Measurements from ENCODE around the gene GNG4.
"Not testable (repeated sequence)": the region's sequence is repeated elsewhere in the genome, so short reads cannot be mapped to it uniquely, and the experiment has no call there.

GNG4 gene

DNA sequence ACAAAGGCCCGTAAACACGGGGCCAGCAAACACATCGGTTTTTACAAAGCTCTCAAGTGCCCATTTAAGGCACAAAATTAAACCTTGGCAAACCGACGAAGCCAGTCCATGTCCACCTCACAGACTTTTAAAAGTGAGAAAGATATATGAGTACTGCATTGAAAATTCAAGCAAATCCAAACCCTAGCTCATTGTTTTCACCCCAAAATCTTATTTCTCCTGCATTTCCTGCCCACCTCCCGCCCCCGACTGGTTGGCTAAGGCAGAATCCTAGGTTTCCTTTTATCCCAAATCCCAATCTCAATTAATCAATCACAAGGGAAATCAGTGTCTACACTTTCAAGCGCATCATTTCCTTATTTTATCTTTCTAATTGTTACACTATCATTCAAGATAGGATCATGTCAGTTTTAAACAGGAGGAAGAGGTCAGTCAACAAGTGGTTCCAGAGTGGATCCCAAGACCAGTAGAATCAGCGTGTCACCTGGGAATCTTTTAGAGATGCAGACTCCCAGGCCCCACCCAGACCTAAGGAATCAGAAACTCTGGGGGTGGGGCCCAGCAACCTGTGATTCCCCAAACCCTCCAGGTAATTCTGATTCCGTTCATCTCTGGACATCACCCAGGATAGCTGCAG is 1.7 kb upstream of the GNG4 start:
- H3K4me3 ChIP-seq (ENCODE audit: low read length): no peak overlapping the region
- DNase-seq (ENCODE audit: low read depth, low spot score): no peak

DNA sequence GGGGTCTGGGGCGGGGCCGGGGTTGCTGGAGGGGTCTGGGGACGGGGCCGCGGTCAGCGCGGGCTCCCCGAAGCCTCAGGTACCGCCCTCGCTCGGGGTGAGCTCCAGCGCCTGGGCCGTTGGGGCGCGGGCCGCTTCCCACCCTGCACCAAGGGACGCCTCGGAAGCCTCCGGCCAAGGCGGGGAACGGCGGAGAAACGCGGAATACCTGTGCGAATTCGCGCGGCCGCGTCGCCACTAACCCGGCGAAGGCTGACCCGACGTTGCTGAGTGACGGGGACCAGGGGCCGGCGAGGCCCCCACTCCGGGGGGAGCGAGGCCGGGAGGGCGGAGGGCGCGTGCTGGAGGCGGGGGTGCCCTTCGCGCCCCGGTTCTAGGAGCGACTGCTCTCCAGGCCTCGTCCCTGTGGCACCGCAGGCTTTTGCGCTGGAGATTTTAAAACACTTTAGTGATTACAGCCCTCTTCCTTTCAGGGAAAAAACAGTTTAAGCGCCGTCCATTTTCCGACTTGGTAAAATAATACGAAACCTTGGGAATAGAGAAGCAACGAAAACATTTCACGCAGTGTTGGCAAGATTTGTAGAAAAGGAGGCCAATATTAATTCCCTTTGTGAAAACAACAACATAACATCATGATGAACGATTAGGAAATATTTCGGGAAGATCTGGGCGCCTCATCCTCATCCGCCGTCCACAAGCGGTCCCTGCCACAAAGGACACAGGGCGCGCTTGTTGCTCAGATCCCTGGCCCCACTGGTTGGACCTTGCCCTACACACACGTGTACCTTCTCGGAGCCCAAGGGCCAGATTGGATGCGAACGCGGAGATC is 971 bp upstream of the GNG4 start:
- no peak overlapping the region for H3K4me3 ChIP-seq (ENCODE audit: low read length)

GRCh38 chr1:235648954-235649367 is 623 bp downstream of the GNG4 start:
- DNase-seq (ENCODE audit: low read depth, low spot score): peak; percentile 49
- H3K4me3 ChIP-seq (ENCODE audit: low read length): peak overlapping the region; percentile 53

More for the DNA sequence above, 971 bp upstream of the GNG4 start:
- DNase-seq (ENCODE audit: low read depth, low spot score): no peak

GRCh38 chr1:235648407-235648907 is 1.1 kb downstream of the GNG4 start:
- DNase-seq (ENCODE audit: low read depth, low spot score): no peak
- peak overlapping the region; percentile 53 for H3K4me3 ChIP-seq (ENCODE audit: low read length)

GRCh38 chr1:235647537-235647936 is 2.0 kb downstream of the GNG4 start:
- not testable (repeated sequence) for DNase-seq (ENCODE audit: low read depth, low spot score); H3K4me3 ChIP-seq (ENCODE audit: low read length)

DNA sequence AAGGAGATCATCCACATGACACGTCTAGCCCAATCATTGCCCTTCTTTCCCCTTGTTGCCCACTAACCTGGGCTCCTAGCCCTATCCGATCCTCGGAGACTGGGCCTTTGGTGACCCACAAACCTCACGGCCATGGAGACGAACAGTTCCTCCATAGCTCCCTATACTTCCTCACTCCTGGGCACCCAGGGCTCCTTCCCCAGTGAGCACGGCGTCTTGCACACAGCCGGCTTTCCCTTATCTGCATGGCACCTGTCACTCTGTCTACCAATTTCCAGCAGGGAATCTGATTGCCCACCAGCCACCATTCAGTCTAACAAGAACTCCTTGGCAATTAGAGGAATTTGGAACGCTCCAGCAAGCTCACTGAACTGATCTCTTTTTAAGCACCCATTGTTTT is 3.1 kb downstream of the GNG4 start:
- H3K4me3 ChIP-seq (ENCODE audit: low read length): no peak overlapping the region
- DNase-seq (ENCODE audit: low read depth, low spot score): no peak

- DNase-seq (ENCODE audit: low read depth, low spot score): no peak
- H3K4me3 ChIP-seq (ENCODE audit: low read length): no peak overlapping the region
These were observed 4.8 kb downstream of the GNG4 start for GRCh38 chr1:235644693-235645305.

DNA sequence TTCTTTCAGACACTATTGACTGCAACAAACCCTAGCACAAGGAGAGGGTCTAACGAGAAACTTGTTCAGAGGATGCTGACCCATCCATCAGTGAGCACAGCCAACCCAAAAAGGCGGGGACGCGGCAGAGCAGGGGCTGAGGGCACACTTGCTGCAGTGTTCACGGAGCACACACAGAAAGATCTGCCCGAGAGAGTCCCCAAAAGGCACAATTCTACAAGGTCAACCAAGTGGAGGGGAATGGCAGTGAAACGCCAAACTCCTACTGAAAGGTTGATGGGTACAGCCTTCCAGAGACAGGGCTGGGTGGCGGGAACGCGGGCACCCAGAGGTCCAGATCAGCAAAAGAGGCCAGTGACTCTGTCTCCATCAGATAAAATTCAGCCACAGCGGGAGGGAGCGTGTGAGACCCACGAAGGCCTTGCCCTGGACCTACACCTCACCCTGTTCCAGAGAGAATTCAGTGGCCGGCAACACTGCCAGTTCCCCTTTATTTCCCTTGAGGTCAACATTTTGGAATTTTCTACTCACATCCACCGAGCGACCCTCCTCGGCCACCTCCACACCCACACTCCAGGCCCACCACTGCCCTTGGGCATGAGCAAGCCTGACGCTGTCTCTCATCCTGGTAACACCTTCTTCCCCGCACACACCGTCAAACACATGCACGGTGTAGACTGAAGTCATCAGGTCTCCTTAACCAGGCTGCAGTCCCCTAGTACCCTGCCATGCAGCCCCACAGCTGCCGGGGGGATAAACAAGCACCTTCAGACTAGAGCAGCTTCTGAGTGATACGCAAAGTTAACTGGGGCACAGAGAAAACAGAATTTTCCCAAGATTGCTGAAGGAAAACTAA is 5.5 kb downstream of the GNG4 start:
- DNase-seq (ENCODE audit: low read depth, low spot score): no peak
- no peak overlapping the region for H3K4me3 ChIP-seq (ENCODE audit: low read length)

- no peak overlapping the region for H3K4me3 ChIP-seq (ENCODE audit: low read length)
- no peak for DNase-seq (ENCODE audit: low read depth, low spot score)
These were observed 6.6 kb downstream of the GNG4 start for GRCh38 chr1:235642943-235643371.

DNA sequence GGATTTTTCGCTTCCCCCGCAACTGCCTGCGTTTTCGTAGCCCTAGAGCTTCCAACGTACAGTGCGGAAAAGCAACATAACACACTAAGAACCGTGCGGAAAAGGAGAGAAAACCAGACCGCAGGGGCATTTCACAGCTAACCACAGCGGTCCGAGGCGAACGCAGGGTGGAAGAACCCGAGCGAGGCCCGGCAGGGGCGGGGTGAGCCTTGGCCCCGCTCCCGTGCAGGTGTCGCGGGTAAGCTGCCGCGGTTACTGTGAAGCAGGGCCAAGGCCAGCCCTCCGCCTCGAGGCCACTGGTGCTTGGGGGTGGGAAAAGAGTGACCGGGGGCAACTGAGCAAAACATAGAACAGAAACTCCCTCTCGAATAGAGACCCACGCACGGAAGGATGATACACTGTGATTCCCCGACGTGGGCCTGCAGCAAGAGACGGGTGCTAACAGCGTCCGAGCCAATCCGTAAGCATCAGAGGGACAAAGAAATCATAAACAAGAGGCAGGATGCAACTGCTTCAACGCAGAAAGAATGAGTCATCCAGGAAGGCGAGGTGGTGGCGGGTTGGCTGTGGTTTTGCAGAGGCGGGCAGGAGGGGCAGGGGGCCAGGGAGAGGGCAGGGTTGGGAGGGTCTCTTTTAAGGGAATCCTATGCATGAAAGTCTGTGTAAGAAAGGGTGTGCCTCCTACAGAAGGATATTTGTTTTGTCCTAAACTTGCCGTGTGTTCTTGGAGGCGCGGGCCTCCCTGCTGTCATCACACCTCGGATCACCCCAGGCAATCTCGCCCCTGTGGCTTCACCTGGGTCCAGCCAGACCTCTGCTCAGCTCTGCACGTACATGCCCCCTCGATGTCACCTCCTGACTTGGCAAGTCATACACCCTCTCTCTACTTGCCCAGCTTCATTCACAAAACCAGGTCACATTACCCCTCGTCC is 7.3 kb downstream of the GNG4 start:
- DNase-seq (ENCODE audit: low read depth, low spot score): peak; percentile 73
- peak overlapping the region; percentile 43 for H3K4me3 ChIP-seq (ENCODE audit: low read length)

- no peak overlapping the region for H3K4me3 ChIP-seq (ENCODE audit: low read length)
- no peak for DNase-seq (ENCODE audit: low read depth, low spot score)
These were observed 9.0 kb downstream of the GNG4 start for GRCh38 chr1:235640580-235640979.

- DNase-seq (ENCODE audit: low read depth, low spot score): no peak
- no peak overlapping the region for H3K4me3 ChIP-seq (ENCODE audit: low read length)
These were observed 10.1 kb downstream of the GNG4 start for GRCh38 chr1:235639226-235640205.

GRCh38 chr1:235638612-235639011 is 11.0 kb downstream of the GNG4 start:
- DNase-seq (ENCODE audit: low read depth, low spot score); H3K4me3 ChIP-seq (ENCODE audit: low read length): not testable (repeated sequence)

GRCh38 chr1:235637756-235638534 is 11.6 kb downstream of the GNG4 start:
- no peak for DNase-seq (ENCODE audit: low read depth, low spot score)
- no peak overlapping the region for H3K4me3 ChIP-seq (ENCODE audit: low read length)

GRCh38 chr1:235635938-235636662 is 13.5 kb downstream of the GNG4 start:
- DNase-seq (ENCODE audit: low read depth, low spot score): no peak
- H3K4me3 ChIP-seq (ENCODE audit: low read length): no peak overlapping the region

Measured in Jurkat, Clone E6-1 (cell line).